ENCODE results near the gene KRT1.

The KRT1 gene

GRCh38 chr12:52667509-52667908 lies 12.7 kb downstream of the KRT1 start:
- H3K4me3 ChIP-seq (ENCODE audit: insufficient read depth, low read length, poor library complexity, severe bottlenecking): no peak overlapping the region
- H3K36me3 ChIP-seq (ENCODE audit: low read length): no peaks in the 10 kb centered on the region
- no peaks in the 10 kb centered on the region for H3K9me3 ChIP-seq (ENCODE audit: insufficient read depth, low read length)
- H3F3A ChIP-seq (ENCODE audit: insufficient read depth): no peaks in the 10 kb centered on the region
- no peak for TF ChIP-seq EZH2phosphoT487 (conservative IDR thresholded peaks at IDR 0.05; ENCODE audit: low read length)
- no peak overlapping the region for H3K4me2 ChIP-seq (ENCODE audit: low read depth, low read length, poor library complexity, severe bottlenecking)
- H3K79me2 ChIP-seq (ENCODE audit: insufficient read depth, low read length): no peaks in the 10 kb centered on the region
- no peak overlapping the region for H3K27ac ChIP-seq (ENCODE audit: low read depth, low read length)
- no peaks in the 10 kb centered on the region for H3K27me3 ChIP-seq (ENCODE audit: low read length)
- H3K9ac ChIP-seq (ENCODE audit: low read length): no peak overlapping the region
- H4K20me1 ChIP-seq (ENCODE audit: low read depth, low read length): no peaks in the 10 kb centered on the region
- no peak overlapping the region for H2AFZ ChIP-seq (ENCODE audit: low read depth, low read length, severe bottlenecking)
- H3K9me2 ChIP-seq (replicated peaks; ENCODE audit: insufficient read depth, low read length): no peaks in the 10 kb centered on the region

- H3K9ac ChIP-seq (ENCODE audit: low read length): no peak overlapping the region
- no peak overlapping the region for H3K4me2 ChIP-seq (ENCODE audit: low read depth, low read length, poor library complexity, severe bottlenecking)
- no peaks in the 10 kb centered on the region for H3K36me3 ChIP-seq (ENCODE audit: low read length)
- no peaks in the 10 kb centered on the region for H3F3A ChIP-seq (ENCODE audit: insufficient read depth)
- no peaks in the 10 kb centered on the region for H3K9me3 ChIP-seq (ENCODE audit: insufficient read depth, low read length)
- no peaks in the 10 kb centered on the region for H3K9me2 ChIP-seq (replicated peaks; ENCODE audit: insufficient read depth, low read length)
- H4K20me1 ChIP-seq (ENCODE audit: low read depth, low read length): no peaks in the 10 kb centered on the region
- TF ChIP-seq EZH2phosphoT487 (conservative IDR thresholded peaks at IDR 0.05; ENCODE audit: low read length) (no peak), CTCF (IDR thresholded peaks at IDR 0.05; ENCODE audit: insufficient read depth, low read length, poor library complexity, severe bottlenecking) (no peak)
- no peak overlapping the region for H3K27ac ChIP-seq (ENCODE audit: low read depth, low read length)
- no peak overlapping the region for H2AFZ ChIP-seq (ENCODE audit: low read depth, low read length, severe bottlenecking)
- H3K27me3 ChIP-seq (ENCODE audit: low read length): no peaks in the 10 kb centered on the region
- H3K79me2 ChIP-seq (ENCODE audit: insufficient read depth, low read length): no peaks in the 10 kb centered on the region
- no peak overlapping the region for H3K4me3 ChIP-seq (ENCODE audit: insufficient read depth, low read length, poor library complexity, severe bottlenecking)
These were observed 13.7 kb downstream of the KRT1 start for GRCh38 chr12:52666471-52666870.

- Histone ChIP-seq H3K9me2 (replicated peaks; ENCODE audit: insufficient read depth, low read length) (no peaks in the 10 kb centered on the region), H4K20me1 (ENCODE audit: low read depth, low read length) (no peaks in the 10 kb centered on the region), H3K27ac (ENCODE audit: low read depth, low read length) (no peak overlapping the region), H3K4me2 (ENCODE audit: low read depth, low read length, poor library complexity, severe bottlenecking) (no peak overlapping the region), H3K9ac (ENCODE audit: low read length) (no peak overlapping the region), H3K9me3 (ENCODE audit: insufficient read depth, low read length) (no peaks in the 10 kb centered on the region), H2AFZ (ENCODE audit: low read depth, low read length, severe bottlenecking) (no peak overlapping the region), H3K4me3 (ENCODE audit: insufficient read depth, low read length, poor library complexity, severe bottlenecking) (no peak overlapping the region), H3F3A (ENCODE audit: insufficient read depth) (no peaks in the 10 kb centered on the region), H3K36me3 (ENCODE audit: low read length) (no peaks in the 10 kb centered on the region), H3K27me3 (ENCODE audit: low read length) (no peaks in the 10 kb centered on the region), H3K79me2 (ENCODE audit: insufficient read depth, low read length) (no peaks in the 10 kb centered on the region)
- TF ChIP-seq EZH2phosphoT487 (conservative IDR thresholded peaks at IDR 0.05; ENCODE audit: low read length) (no peak), CTCF (IDR thresholded peaks at IDR 0.05; ENCODE audit: insufficient read depth, low read length, poor library complexity, severe bottlenecking) (no peak)
These were observed 16.8 kb downstream of the KRT1 start for GRCh38 chr12:52663420-52663819.

GRCh38 chr12:52662918-52663229 lies 17.3 kb downstream of the KRT1 start:
- H2AFZ ChIP-seq (ENCODE audit: low read depth, low read length, severe bottlenecking): no peak overlapping the region
- no peaks in the 10 kb centered on the region for H3K9me2 ChIP-seq (replicated peaks; ENCODE audit: insufficient read depth, low read length)
- no peaks in the 10 kb centered on the region for H4K20me1 ChIP-seq (ENCODE audit: low read depth, low read length)
- no peak overlapping the region for H3K4me2 ChIP-seq (ENCODE audit: low read depth, low read length, poor library complexity, severe bottlenecking)
- H3K79me2 ChIP-seq (ENCODE audit: insufficient read depth, low read length): no peaks in the 10 kb centered on the region
- no peaks in the 10 kb centered on the region for H3K36me3 ChIP-seq (ENCODE audit: low read length)
- no peak overlapping the region for H3K9ac ChIP-seq (ENCODE audit: low read length)
- H3K9me3 ChIP-seq (ENCODE audit: insufficient read depth, low read length): no peaks in the 10 kb centered on the region
- H3K27ac ChIP-seq (ENCODE audit: low read depth, low read length): no peak overlapping the region
- no peak overlapping the region for H3K4me3 ChIP-seq (ENCODE audit: insufficient read depth, low read length, poor library complexity, severe bottlenecking)
- H3K27me3 ChIP-seq (ENCODE audit: low read length): no peaks in the 10 kb centered on the region
- H3F3A ChIP-seq (ENCODE audit: insufficient read depth): no peaks in the 10 kb centered on the region
- TF ChIP-seq CTCF (IDR thresholded peaks at IDR 0.05; ENCODE audit: insufficient read depth, low read length, poor library complexity, severe bottlenecking): no peak
- TF ChIP-seq EZH2phosphoT487 (conservative IDR thresholded peaks at IDR 0.05; ENCODE audit: low read length): no peak

Measured in SU-DHL-6 (cell line).